T1000 (cell line): ENCODE measurements around the gene RPS6KB1.
"Not testable (repeated sequence)": the region's sequence is repeated elsewhere in the genome, so short reads cannot be mapped to it uniquely, and the experiment has no call there.

Source experiments
- DNase-seq: peaks from one replicate; lab custom pipeline; 2025; ENCODE audit warnings: mixed read lengths; lab: John Stamatoyannopoulos, UW

Gene RPS6KB1

GRCh38 chr17:59892924-59893675, at the start of gene RPS6KB1, which contains the start of gene TUBD1:
TSS of gene RPS6KB1 (plus strand) at chr17:59893121. CDS start at chr17:59893185, 64 bp downstream.
TSS of gene TUBD1 (minus strand) at chr17:59892943. CDS start at chr17:59891002, 1,941 bp downstream.
- peak; percentile 99 for DNase-seq

DNA sequence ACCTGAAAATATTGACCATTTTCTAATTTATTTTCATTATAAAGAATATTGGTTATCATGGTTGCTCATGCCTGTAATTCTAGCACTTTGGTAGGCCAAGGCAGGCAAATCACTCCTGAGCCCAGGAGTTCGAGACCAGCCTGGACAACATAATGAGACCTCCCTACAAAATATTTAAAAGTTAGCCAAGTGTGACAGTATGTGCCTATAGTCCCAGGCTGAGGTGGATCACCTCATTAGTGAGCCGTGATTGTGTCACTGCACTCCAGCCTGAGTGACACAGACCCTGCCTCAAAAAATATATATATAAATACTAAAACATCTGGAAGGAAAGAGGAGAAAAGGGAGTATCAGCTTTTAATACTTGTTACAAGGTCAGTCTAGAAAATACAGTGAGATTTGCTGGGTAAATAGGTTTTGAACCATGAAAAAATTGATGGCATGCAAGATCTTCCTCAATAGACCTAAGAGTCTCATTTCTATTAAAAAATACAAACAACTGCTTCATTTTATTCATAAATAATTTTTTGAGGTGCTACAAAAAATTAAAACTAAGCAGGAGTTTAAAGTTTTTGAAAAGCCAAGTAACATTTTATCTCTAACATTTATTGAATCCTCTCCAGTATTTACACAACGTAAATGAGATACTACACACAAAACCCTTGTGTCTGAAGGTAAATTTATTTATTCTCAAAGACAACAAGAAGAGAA, 47.9 kb upstream of the RPS6KB1 start:
- DNase-seq, result no peak

DNA sequence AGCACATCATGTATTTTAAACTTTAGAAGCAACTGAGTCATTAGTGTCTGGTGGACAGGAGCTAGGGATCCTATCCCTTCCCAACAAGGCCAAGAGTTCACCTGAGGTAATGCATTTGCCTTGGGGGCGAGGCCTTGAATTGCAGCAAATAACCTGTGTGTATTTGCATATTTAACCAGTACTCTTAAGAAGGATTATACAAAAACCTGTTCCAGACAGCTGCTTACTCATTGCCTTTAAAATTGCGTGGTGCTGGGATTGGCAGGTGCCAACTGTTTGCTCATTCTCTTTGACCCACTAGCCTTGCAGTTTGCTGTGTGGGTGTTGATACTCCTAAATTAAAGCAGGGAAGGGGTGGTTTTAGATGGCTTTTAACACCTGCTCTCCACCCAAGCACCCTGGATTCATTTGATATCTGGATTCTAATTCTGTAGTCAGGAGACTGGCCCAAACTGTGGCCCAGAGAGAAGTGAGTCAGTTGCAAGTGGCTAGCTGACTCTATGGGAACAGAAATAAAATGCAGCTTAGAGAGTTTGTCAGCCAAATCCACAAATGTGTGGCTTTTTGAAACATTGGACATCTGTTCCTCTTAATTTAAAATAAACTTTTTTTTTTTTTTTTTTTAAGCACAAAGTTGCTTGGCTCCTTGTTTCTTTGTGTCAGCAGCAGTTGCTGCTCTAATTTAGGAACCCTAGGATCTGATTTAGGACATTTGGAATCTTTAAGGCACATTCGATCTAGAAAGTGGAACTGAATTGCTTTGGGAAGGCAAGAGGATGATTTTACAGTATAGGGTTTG, 47.1 kb upstream of the RPS6KB1 start:
- no peak for DNase-seq

GRCh38 chr17:59846394-59847165, 46.3 kb upstream of the RPS6KB1 start:
- peak; percentile 50 for DNase-seq

DNA sequence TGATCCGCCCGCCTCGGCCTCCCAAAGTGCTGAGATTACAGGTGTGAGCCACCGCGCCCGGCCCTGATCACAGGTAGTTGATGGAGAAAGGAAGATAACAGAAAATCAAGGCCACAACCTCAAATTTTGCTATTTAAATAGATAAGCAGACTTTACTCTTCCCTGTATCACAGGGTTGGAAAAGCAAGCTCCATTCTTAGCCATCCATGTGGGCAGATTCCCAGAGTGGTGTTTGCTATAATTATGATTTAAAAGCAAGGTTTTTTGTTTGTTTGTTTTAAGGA, 44.6 kb upstream of the RPS6KB1 start:
- DNase-seq, result no peak

DNA sequence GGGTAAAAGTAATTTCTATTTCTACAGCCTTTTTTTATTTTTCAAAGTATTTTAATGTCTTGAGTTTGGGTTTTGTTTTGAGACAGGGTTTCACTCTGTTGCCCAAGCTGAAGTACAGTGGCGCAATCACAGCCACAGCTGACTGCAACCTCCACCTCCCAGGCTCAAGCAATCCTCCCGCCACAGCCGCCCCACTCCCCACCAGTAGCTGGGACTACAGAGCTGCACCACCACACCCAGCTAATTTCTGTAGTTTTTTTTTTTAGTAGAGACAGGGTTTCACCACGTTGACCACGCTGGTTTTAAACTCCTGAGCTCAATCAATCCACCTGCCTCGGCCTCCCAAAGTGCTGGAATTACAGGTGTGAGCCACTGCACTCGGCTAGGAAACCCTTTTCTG, 44.1 kb upstream of the RPS6KB1 start:
- no peak for DNase-seq

DNA sequence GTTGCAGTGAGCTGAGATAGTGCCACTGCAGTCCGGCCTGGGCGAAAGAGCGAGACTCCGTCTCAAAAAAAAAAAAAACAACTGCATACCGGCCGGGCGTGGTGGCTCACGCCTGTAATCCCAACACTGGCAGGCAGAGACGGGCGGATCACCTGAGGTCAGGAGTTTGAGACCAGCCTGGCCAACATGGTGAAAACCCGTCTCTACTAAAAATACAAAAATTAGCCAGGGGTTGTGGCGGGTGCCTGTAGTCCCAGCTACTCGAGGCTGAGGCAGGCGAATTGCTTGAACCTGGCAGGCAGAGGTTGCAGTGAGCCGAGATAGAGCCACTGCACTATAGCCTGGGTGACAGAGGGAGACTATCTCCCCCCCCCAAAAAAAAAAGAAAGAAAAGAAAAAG, 42.6 kb upstream of the RPS6KB1 start:
- not testable (repeated sequence) for DNase-seq

GRCh38 chr17:59851439-59852375, 41.2 kb upstream of the RPS6KB1 start:
- no peak for DNase-seq

DNA sequence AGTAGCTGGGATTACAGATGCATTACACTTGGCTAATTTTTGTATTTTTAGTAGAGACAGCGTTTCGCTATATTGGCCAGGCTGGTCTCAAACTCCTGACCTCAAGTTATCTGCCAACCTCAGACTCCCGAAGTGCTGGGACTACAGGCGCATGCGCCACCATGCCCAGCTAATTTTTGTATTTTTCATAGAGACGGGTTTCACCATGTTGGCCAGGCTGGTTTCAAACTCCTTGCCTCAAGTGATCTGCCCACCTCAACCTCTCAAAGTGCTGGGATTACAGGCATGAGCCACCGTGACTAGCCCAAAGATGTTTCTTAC, 40.1 kb upstream of the RPS6KB1 start:
- not testable (repeated sequence) for DNase-seq

DNA sequence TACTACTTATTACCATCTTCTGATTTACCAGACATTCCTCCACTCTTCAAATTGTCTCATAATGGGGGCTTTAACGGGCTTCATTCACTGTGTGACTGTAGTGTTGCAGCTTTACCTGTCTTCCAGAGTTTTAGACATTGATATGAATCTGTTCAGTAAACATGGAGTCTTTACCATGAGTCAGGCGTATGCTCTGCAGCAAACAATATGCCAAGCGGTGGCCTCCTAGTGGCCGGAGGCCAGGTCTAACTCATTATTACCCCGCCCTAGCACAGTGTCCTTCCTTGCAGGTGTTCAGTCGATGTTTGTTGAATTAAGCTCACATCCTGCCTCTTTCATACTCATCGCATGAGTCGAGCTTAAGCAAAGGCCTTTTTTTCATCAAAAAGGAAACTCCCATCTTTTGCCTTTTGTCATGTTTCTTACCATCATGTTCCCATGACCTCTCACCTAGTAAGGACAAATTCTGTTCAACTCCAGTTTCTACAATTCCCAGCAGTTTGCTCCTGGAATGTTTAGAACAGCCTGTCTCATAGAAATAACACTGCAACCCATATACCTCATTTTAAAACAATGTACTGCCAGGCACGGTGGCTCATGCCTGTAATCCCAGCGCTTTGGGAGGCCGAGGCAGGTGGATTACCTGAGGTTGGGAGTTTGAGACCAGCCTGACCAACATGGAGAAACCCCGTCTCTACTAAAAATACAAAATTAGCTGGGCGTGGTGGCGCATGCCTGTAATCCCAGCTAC, 39.6 kb upstream of the RPS6KB1 start:
- DNase-seq, result peak; percentile 81

DNA sequence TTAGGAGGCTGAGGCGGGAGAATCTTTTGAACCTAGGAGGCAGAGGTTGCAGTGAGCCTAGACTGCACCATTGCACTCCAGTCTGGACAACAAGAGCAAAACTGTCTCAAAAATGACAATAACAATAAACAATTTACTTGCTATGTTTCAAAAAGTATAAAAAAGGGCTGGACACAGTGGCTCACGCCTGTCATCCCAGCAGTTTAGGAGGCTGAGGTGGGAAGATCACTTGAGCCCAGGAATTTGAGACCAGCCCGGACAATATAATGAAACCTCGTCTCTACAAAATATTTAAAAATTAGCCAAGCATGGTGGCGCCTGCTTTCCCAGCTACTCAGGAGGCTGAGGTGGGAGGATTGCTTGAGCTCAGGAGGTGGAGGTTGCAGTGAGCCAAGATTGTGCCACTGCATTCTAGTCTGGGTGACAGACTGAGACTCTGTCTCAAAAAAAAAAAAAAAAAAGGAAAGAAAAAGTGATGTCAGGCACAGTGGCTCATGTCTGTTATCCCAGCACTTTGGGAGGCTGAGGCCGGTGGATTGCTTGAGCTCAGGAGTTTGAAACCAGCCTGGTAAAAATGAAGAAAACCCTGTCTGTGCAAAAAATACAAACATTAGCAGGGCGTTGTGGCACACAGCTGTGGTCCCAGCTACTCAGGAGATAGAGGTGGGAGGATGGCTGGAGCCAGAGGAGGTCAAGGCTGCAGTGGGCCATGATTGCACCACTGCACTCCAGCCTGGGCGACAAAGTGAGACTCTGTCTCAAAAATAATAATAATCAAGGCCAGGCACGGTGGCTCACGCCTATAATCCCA, 38.8 kb upstream of the RPS6KB1 start:
- not testable (repeated sequence) for DNase-seq

- no peak for DNase-seq
Measured at GRCh38 chr17:59856859-59857794, 35.8 kb upstream of the RPS6KB1 start.

DNA sequence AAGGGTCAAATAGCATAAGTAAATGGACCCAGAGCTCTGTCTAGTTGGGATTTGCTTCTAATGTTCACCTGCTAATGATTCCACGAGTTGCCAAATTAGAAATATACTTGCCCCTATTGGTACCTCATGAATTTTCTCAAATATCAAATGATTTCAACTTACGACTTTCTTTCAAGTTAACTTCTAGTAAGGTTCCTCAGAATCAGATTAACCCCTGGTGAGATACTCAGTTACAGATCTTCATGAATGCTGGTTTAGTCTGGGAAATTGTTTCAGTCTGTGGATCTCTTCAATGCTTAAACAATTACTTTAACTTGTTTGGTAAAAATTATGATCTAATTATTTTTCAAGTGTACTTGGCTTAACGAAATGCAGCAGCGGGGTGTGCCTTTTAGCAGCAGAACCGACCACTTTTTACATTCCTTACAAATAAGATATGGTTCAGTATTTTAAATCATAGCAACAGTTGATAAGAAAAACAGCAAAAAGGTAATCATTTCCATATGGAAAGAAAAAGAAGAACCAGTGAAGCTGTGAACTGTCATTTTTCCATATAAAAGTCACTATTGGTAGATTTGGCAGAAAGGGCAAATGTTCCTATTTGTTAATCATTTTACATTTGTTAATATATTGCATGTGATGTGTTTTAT, 34.6 kb upstream of the RPS6KB1 start:
- no peak for DNase-seq

DNA sequence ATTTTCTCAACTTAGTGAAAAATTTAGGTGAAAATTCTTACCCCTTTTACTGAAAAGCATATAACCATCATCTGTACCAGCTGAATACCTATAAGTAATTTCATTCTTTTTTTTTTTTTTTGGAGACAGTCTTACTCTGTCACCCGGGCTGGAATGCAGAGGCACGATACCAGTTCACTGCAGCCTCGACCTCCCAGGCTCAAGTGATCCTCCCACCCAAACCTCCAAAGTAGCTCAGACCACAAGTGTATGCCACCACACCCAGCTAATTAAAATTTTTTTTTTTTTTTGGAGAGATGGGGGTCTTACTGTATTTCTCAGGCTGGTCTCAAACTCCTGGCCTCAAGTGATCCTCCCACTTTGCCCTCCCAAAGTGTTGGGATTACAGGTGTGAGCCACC, 34.0 kb upstream of the RPS6KB1 start:
- no peak for DNase-seq

- DNase-seq, result no peak
Measured at GRCh38 chr17:59859444-59860025, 33.4 kb upstream of the RPS6KB1 start.

DNA sequence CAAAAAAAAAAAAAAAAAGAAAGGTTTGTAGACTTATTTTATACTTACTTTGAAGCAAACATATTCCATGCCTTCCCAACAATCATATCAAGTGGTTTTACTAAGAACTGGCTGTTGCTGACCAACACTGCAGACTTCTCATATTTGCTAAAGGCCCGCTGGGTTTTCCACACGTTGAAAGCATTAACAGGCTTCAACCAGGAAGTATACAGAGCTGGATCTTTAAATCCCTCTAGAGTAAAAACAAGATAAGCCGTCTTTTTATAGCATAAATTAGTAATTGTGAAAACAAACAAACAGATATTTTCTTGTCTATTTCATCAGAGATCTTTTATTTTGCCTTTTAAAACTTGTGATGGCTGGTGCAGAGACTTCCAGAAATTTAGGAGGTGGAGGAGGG, 29.3 kb upstream of the RPS6KB1 start:
- no peak for DNase-seq

- DNase-seq, result no peak
Measured at GRCh38 chr17:59869941-59870218, 23.0 kb upstream of the RPS6KB1 start.

DNA sequence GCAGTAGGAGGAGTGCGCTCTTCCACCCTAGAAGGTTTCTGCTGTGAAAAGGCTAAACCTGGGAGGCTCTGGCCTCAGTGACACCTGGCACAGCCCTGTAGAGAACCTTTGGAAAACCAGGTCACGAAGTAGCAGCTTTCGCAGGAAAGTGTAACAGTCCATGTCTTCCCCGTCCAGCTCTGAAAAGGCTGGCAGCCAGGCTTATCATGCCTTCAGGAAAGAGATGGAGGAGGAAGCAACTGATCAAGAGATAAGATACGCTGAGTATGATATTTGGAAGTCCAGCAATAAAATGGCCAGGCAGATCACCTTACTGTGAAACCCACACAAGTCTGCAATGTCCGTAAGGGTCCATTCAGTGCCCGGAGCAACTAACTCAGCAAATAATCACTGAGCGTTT, 22.4 kb upstream of the RPS6KB1 start:
- no peak for DNase-seq
